Measurements from ENCODE around the gene TNFRSF8.
A peak's percentile ranks its signal among the peaks of the same experiment; 100 is the strongest.
"Not testable (repeated sequence)": the region's sequence is repeated elsewhere in the genome, so short reads cannot be mapped to it uniquely, and the experiment has no call there.

TNFRSF8 gene

GRCh38 chr1:12039164-12039525 is 24.0 kb upstream of the TNFRSF8 start:
- no peak for DNase-seq

- not testable (repeated sequence) for DNase-seq
Observed at GRCh38 chr1:12039824-12040456, 23.2 kb upstream of the TNFRSF8 start.

- no peak for DNase-seq
Observed at GRCh38 chr1:12040457-12041051, 22.5 kb upstream of the TNFRSF8 start.

- DNase-seq, result not testable (repeated sequence)
Observed at GRCh38 chr1:12044187-12044877, 18.8 kb upstream of the TNFRSF8 start.

- no peak for DNase-seq
Observed at GRCh38 chr1:12046749-12047119, 16.4 kb upstream of the TNFRSF8 start.

GRCh38 chr1:12047120-12047876 is 15.8 kb upstream of the TNFRSF8 start:
- peak; percentile 88 for DNase-seq

- no peak for DNase-seq
Observed at GRCh38 chr1:12048372-12048771, 14.7 kb upstream of the TNFRSF8 start.

- no peak for DNase-seq
Observed at GRCh38 chr1:12049616-12050015, 13.5 kb upstream of the TNFRSF8 start.

GRCh38 chr1:12051361-12051760 is 11.7 kb upstream of the TNFRSF8 start:
- DNase-seq, result no peak

- peak; percentile 67 for DNase-seq
Observed at GRCh38 chr1:12052008-12052573, 11.0 kb upstream of the TNFRSF8 start.

GRCh38 chr1:12052997-12053686 is 10.0 kb upstream of the TNFRSF8 start:
- DNase-seq, result no peak

- peak; percentile 53 for DNase-seq
Observed at GRCh38 chr1:12053752-12054548, 9.2 kb upstream of the TNFRSF8 start.

- no peak for DNase-seq
Observed at GRCh38 chr1:12055259-12055658, 7.8 kb upstream of the TNFRSF8 start.

GRCh38 chr1:12056331-12056841 is 6.7 kb upstream of the TNFRSF8 start:
- DNase-seq, result no peak

- no peak for DNase-seq
Observed at GRCh38 chr1:12057382-12057781, 5.7 kb upstream of the TNFRSF8 start.

GRCh38 chr1:12057940-12058687 is 5.0 kb upstream of the TNFRSF8 start:
- no peak for DNase-seq

GRCh38 chr1:12059226-12059625 is 3.9 kb upstream of the TNFRSF8 start:
- DNase-seq, result no peak

GRCh38 chr1:12059722-12060464 is 3.2 kb upstream of the TNFRSF8 start:
- DNase-seq, result peak; percentile 72

- DNase-seq, result no peak
Observed at GRCh38 chr1:12060500-12060899, 2.6 kb upstream of the TNFRSF8 start.

Measured in activated CD8-positive, alpha-beta memory T cell treated with anti-CD3 and anti-CD28 coated beads for 24 hours (primary cell).